HL-60 (cell line): Measurements from ENCODE around the gene TTN.

Source experiments
- GABPA ChIP-seq: IDR thresholded peaks from 2 replicates; pipeline ENCODE4 v1.6.1; 2012; ENCODE audit warnings: low read depth
- POLR2AphosphoS5 ChIP-seq: IDR thresholded peaks from 2 replicates; pipeline ENCODE4 v1.6.1; 2012; ENCODE audit warnings: low read depth
- SPI1 ChIP-seq: IDR thresholded peaks from 2 replicates; pipeline ENCODE4 v1.6.1; 2012; ENCODE audit warnings: low read depth, mild to moderate bottlenecking, borderline replicate concordance
- TF ChIP-seq, protein P1 (sequence below): IDR thresholded peaks from one replicate; pipeline ENCODE4 v1.5.1; 2011; ENCODE audit warnings: low read length, control low read depth, inconsistent platforms; ENCODE audit not compliant: insufficient read depth

DNA sequence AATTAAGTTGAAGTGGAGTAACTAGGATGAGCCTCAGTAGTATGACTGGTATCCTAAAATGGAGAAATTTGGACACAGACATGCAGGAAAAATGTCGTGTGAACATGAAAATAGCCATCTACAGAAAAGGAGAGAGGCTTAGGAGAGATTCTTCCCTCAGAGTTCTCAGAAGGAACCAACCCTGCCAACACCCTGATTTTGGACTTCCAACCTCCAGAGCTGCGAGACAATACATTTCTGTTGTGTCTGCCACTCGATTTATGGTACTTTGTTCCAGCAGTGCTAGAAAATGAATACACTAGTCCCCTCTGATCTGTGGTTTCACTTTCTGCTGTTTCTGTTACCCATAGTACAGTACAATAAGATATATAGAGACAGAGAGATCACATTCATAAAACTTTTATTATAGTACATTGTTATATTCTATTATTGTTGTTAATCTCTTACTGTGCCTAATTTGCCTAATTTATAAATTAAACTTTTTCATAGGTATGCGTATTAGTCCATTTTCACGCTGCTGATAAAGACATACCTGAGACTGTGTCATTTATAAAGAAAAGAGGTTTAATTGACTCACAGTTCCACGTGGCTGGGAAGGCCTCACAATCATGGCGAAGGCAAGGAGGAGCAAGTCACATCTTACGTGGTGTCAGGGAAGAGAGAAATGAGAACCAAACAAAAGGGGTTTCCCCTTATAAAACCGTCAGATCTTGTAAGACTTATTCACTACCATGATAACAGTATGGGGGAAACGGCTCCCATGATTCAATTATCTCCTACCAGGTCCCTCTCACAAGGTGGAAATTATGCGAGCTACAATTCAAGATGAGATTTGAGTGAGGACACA is 285.7 kb downstream of the TTN start:
- TF ChIP-seq POLR2AphosphoS5 (no peak), SPI1 (no peak), GABPA (no peak)
- TF ChIP-seq, protein P1, sequence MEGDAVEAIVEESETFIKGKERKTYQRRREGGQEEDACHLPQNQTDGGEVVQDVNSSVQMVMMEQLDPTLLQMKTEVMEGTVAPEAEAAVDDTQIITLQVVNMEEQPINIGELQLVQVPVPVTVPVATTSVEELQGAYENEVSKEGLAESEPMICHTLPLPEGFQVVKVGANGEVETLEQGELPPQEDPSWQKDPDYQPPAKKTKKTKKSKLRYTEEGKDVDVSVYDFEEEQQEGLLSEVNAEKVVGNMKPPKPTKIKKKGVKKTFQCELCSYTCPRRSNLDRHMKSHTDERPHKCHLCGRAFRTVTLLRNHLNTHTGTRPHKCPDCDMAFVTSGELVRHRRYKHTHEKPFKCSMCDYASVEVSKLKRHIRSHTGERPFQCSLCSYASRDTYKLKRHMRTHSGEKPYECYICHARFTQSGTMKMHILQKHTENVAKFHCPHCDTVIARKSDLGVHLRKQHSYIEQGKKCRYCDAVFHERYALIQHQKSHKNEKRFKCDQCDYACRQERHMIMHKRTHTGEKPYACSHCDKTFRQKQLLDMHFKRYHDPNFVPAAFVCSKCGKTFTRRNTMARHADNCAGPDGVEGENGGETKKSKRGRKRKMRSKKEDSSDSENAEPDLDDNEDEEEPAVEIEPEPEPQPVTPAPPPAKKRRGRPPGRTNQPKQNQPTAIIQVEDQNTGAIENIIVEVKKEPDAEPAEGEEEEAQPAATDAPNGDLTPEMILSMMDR = no peak
